ENCODE data around the gene ACTR2.

Gene ACTR2

GRCh38 chr2:65282477-65283053 lies 54.9 kb downstream of the ACTR2 start:
- H3K27ac ChIP-seq = no peak overlapping the region
- no peak for TF ChIP-seq ZFX (IDR thresholded peaks at IDR 0.05)
- TF ChIP-seq, protein P1, sequence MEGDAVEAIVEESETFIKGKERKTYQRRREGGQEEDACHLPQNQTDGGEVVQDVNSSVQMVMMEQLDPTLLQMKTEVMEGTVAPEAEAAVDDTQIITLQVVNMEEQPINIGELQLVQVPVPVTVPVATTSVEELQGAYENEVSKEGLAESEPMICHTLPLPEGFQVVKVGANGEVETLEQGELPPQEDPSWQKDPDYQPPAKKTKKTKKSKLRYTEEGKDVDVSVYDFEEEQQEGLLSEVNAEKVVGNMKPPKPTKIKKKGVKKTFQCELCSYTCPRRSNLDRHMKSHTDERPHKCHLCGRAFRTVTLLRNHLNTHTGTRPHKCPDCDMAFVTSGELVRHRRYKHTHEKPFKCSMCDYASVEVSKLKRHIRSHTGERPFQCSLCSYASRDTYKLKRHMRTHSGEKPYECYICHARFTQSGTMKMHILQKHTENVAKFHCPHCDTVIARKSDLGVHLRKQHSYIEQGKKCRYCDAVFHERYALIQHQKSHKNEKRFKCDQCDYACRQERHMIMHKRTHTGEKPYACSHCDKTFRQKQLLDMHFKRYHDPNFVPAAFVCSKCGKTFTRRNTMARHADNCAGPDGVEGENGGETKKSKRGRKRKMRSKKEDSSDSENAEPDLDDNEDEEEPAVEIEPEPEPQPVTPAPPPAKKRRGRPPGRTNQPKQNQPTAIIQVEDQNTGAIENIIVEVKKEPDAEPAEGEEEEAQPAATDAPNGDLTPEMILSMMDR (conservative IDR thresholded peaks at IDR 0.05) = no peak

GRCh38 chr2:65287364-65287763 lies 59.7 kb downstream of the ACTR2 start:
- H3K27ac ChIP-seq = no peak overlapping the region
- TF ChIP-seq ZFX (IDR thresholded peaks at IDR 0.05) = no peak
- TF ChIP-seq, protein P1 (conservative IDR thresholded peaks at IDR 0.05) = no peak

DNA sequence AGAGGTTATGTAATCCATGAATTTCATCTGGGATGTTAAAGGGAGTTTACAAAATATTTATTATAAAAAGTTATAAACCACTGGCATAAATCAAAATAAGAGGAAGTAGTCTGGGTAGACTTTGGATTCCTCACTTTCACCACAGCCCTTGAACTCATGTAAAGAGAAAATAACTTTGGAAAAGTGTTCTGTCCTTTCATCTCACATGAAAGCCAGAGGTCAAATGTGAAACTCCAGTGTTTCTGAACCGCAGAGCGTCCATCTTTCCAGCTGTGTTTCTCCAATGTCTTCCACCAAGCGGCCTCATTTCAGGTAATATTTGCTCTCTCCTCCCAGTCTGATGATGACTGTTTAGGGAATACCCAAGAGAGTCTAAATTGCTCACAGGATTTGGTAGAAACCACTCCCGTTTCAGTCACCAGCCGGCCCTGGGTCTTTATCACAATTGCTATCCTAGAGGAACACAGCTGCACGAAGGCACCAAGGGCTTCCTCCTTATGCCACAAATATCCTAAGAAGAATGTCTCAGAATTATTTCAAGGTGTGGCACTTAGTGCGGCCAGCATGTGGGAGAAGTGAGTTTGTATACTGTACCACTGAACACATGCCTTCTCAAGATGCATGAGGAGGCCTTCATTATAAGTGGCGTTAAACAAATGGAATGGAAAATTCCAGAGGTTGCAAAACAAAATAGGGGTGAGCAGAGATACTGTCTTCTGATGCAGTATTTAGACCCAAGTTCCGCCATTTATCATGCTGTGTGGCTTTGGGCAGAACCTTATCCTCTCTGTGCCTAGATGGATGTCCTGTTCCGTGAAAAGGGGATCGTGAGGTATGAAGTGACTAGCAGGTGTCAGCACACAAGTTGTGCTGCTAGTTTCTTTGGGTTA lies 63.8 kb downstream of the ACTR2 start:
- H3K27ac ChIP-seq = no peak overlapping the region
- TF ChIP-seq ZFX (IDR thresholded peaks at IDR 0.05) = no peak
- TF ChIP-seq, protein P1 (conservative IDR thresholded peaks at IDR 0.05) = no peak

DNA sequence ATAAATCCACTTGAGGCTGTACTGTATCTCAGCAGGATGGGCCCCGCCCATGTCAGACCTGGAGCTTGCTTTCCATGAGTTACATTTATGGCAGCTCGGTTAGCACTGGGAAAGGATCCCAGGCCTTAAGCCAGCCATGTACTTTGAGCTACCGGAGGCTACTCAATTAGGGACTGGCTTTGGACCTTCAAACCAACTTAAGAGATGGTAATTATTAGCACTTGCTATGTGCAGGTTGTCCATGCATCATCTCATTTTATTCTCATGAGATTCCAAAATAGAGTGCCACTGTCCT lies 64.4 kb downstream of the ACTR2 start:
- no peak overlapping the region for H3K27ac ChIP-seq
- TF ChIP-seq, protein P1 (conservative IDR thresholded peaks at IDR 0.05) = no peak
- no peak for TF ChIP-seq ZFX (IDR thresholded peaks at IDR 0.05)

GRCh38 chr2:65292461-65293011 lies 64.9 kb downstream of the ACTR2 start:
- no peak for TF ChIP-seq ZFX (IDR thresholded peaks at IDR 0.05)
- TF ChIP-seq, protein P1 (conservative IDR thresholded peaks at IDR 0.05) = no peak

DNA sequence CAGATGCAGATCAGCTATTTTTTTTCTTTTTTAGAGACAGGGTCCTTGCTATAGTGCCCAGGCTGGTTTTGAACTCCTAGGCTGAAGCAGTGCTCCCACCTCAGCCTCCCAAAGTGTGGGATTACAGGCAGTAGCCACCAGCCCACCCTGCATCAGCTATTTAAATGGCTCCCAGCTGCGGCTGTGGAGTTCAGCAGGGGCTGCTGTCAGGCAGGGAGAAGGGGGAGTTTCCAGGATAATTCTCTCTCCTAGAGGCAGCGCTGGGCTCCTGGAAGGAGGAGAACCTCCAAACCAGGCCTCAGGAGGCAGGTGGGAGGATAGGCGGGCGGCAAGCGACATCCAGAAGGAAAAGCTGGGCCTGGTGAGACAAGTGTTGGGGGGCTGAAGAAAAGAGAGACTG lies 65.7 kb downstream of the ACTR2 start:
- H3K27ac ChIP-seq = no peak overlapping the region
- TF ChIP-seq, protein P1 (conservative IDR thresholded peaks at IDR 0.05) = no peak
- TF ChIP-seq ZFX (IDR thresholded peaks at IDR 0.05) = no peak

More at GRCh38 chr2:65292461-65293011, 64.9 kb downstream of the ACTR2 start:
- H3K27ac ChIP-seq = no peak overlapping the region

DNA sequence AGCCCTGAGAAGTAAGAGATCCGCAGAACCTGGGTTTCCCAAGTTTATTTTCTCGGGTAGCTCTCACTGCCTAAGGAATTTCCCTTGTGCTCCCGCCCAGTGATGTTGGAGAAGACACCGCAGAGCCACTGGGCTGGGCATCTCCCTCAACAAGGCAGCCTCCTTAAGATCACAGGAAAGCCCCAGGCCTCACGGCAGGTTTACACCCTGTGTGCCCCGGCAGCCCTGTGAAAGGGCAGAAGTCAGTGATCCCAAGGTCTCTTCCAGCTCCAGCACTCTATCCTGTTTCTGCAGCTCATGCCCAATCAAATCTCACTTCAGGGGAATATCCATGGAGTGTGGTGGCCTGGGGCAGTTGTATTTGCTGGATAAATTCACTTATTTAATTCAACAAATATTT lies 66.5 kb downstream of the ACTR2 start:
- no peak overlapping the region for H3K27ac ChIP-seq
- TF ChIP-seq ZFX (IDR thresholded peaks at IDR 0.05) = no peak
- TF ChIP-seq, protein P1 (conservative IDR thresholded peaks at IDR 0.05) = no peak
